K562 (cell line): ENCODE measurements around the gene EFHB. TPM values are rescaled to one million over a fixed set of nuclear protein-coding genes. Genes with fewer than 3 reads are reported as not detected.

ENCODE experiments used
- AFF4 ChIP-seq: sonication (generic); formaldehyde crosslinking; IDR thresholded peaks from 2 replicates; pipeline ENCODE4 v1.8.0; 2023; ENCODE audit warnings: mild to moderate bottlenecking, missing genetic modification reagents
- ARHGAP35 ChIP-seq: fragments of 450-650 bp; IDR thresholded peaks from 2 replicates; pipeline ENCODE4 v1.6.1; 2018; ENCODE audit not compliant: partially characterized antibody
- FOXM1 ChIP-seq, 2 experiments: fragments of 450-650 bp in 1 of 2; sonication (generic) in 1 of 2; formaldehyde crosslinking in 1 of 2; IDR thresholded peaks; 2 replicates each; pipeline versions ENCODE4 v1.6.1 to v1.9.0; 2017 to 2022; ENCODE audit warnings: low read depth in 2 of 2, mild to moderate bottlenecking in 2 of 2, missing genetic modification reagents in 1 of 2, moderate library complexity in 1 of 2
- FUS ChIP-seq: fragments of 200-400 bp; formaldehyde crosslinking; optimal IDR thresholded peaks from 2 replicates; pipeline ENCODE3; 2017; ENCODE audit warnings: low read depth, low read length
- HDAC6 ChIP-seq: IDR thresholded peaks from 2 replicates; pipeline ENCODE4 v1.6.1; 2012; ENCODE audit warnings: low read depth, mild to moderate bottlenecking, control low read depth, inconsistent platforms, low read length, moderate library complexity
- HSF4 ChIP-seq: fragments of 250-450 bp; sonication (Bioruptor Pico); IDR thresholded peaks from 2 replicates; pipeline ENCODE4 v2.1.2; 2022; ENCODE audit warnings: mild to moderate bottlenecking, moderate library complexity, borderline replicate concordance
- NCOA1 ChIP-seq: fragments of 450-650 bp; IDR thresholded peaks from 2 replicates; pipeline ENCODE4 v1.6.1; 2016; ENCODE audit warnings: low read depth
- PRPF4 ChIP-seq: fragments of 200-400 bp; formaldehyde crosslinking; IDR thresholded peaks from one replicate; pipeline ENCODE4 v1.6.1; 2017; ENCODE audit warnings: low read length, low read depth, mild to moderate bottlenecking; ENCODE audit not compliant: insufficient read depth, poor library complexity, severe bottlenecking
- REST ChIP-seq, 2 experiments: fragments of 450-650 bp; formaldehyde crosslinking in 1 of 2; IDR thresholded peaks; 2 replicates each; pipeline versions ENCODE4 v1.4.0 to v1.6.1; 2014 to 2020; ENCODE audit warnings: mild to moderate bottlenecking in 2 of 2, borderline replicate concordance in 1 of 2, low read depth in 1 of 2
- SRSF1 ChIP-seq: fragments of 200-400 bp; formaldehyde crosslinking; IDR thresholded peaks from 2 replicates; pipeline ENCODE4 v1.6.1; 2017; ENCODE audit warnings: mild to moderate bottlenecking, low read depth, low read length, moderate library complexity
- STAT6 ChIP-seq: sonication (generic); formaldehyde crosslinking; IDR thresholded peaks from 2 replicates; pipeline ENCODE4 v1.8.1; 2023; ENCODE audit warnings: mild to moderate bottlenecking, missing genetic modification reagents
- ZNF3 ChIP-seq: fragments of 250-450 bp; sonication (Bioruptor Pico); IDR thresholded peaks from 2 replicates; pipeline ENCODE4 v1.5.0; 2021; ENCODE audit warnings: mild to moderate bottlenecking, moderate library complexity
- polyA plus RNA-seq, 8 experiments: library from polyadenylated mRNA; depleted of rRNA in 4 of 8; stranded (reverse) in 5 of 8; unstranded in 3 of 8; fragments of >200 nt; fragmentation: Nextera tagmentation in 2 of 8; fragmentation: Illumina TruSeq in 1 of 8; extraction: Ambion mirVana in 2 of 8; extraction: Trizol in 1 of 8; gene quantifications; 2 replicates each; pipeline versions ENCODE4 v1.2.1 to v1.2.3, GENCODE V29; 2011 to 2014; ENCODE audit warnings: inconsistent platforms in 1 of 8, missing spikeins in 1 of 8
- total RNA-seq, 7 experiments: library from RNA; depleted of rRNA in 6 of 7; stranded (reverse); fragments of >200 nt in 6 of 7; fragmentation: Illumina TruSeq in 2 of 7; extraction: Trizol in 2 of 7; gene quantifications; 2 replicates each; pipeline versions ENCODE4 v1.2.1 to v1.2.3, GENCODE V29; 2011 to 2021; ENCODE audit warnings: low replicate concordance in 1 of 7

EFHB gene
- total and polyA plus RNA-seq, 9 of the 15 experiments (the other 6 are each of a cell fraction or from before 2014, with no cell fraction given) = 1.5 to 4.0 (median 1.8) TPM

- TF ChIP-seq FOXM1 (IDR thresholded peaks at IDR 0.05; ENCODE audit: low read depth) (no peak), FOXM1 (CRISPR knock-in tag; IDR thresholded peaks at IDR 0.05; ENCODE audit: low read depth) (no peak), STAT6 (CRISPR knock-in tag) (no peak), NCOA1 (peak; percentile 54; the same call in 1 of the 2 replicates), FUS (no peak), REST (IDR thresholded peaks at IDR 0.05; ENCODE audit: borderline replicate concordance) (no peak; the same call in 1 of the 2 replicates), REST (CRISPR knock-in tag; IDR thresholded peaks at IDR 0.05; ENCODE audit: low read depth) (no peak), PRPF4 (no peak), ARHGAP35 (peak; percentile 81), HDAC6 (no peak), SRSF1 (no peak), HSF4 (no peak), ZNF3 (CRISPR knock-in tag) (no peak), AFF4 (CRISPR knock-in tag) (no peak)
Observed at GRCh38 chr3:19934098-19934566, at the start of gene EFHB (continued).
